Ovary (tissue), 3 donors: ENCODE data around the gene SPACDR.

Source experiments
- CTCF ChIP-seq, 3 donors: fragments of 450-650 bp in 2 of 3; fragments of 200-600 bp in 1 of 3; IDR thresholded peaks; one replicate each; pipeline versions ENCODE4 v1.5.1 to v1.8.0; 2016 to 2022; ENCODE audit warnings: antibody characterized with exemption in 3 of 3, mild to moderate bottlenecking in 1 of 3
- POLR2A ChIP-seq: fragments of 450-650 bp; IDR thresholded peaks from one replicate; pipeline ENCODE4 v1.6.1; 2017; ENCODE audit warnings: antibody characterized with exemption, mild to moderate bottlenecking, moderate library complexity
- donor health status: DM: no; HTN: no; CAD: no.

DNA sequence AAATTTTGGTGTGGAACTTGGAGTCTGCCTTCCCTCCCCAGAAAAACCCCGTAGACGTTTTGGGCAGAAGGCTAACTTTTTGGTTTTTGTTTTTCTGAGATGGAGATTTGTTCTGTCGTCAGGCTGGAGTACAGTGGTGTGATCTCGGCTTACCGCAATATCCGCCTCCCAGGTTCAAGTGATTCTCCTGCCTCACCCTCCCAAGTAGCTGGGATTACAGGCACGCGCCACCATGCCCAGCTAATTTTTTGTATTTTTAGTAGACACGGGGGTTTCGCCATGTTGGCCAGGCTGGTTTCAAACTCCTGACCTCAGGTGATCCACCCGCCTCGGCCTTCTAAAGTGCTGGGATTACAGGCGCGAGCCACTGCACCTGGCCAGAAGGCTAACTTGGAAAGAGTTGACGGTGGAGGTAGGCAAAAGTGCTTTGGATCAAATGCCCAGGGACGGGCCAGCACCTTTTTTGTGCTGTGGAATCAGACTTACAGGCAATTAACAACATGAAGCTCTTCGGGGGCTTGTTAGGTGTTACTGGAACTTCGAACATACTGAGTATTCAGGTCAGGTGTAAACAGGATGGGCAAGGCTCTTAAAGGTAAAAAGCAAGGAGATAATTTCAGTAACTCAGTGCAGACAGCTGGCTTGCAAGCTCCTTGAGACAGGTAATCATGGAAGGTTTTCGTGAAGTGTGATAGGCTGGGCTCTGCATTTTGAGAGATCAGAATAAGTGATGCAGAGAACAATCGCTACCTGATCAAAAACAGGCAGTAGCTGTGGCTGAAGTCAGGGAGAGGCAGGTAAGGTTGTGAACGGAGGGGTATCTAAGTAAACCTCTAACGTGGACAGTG is 29.5 kb downstream of the SPACDR start:
- TF ChIP-seq CTCF (IDR thresholded peaks at IDR 0.05) (no peak), POLR2A (no peak)
